IPS-20b (cell line): ENCODE data around the gene SPINK8.
"Not testable (repeated sequence)": the region's sequence is repeated elsewhere in the genome, so short reads cannot be mapped to it uniquely, and the experiment has no call there.

ENCODE experiments used
- H3K27ac ChIP-seq: one replicate; pipeline ENCODE4 v1.5.1; 2013; ENCODE audit warnings: low read length
- H3K27me3 ChIP-seq: 2 replicates; pipeline ENCODE4 v1.6.1; 2013; ENCODE audit warnings: mild to moderate bottlenecking, low read length, inconsistent platforms; ENCODE audit not compliant: insufficient read depth
- H3K36me3 ChIP-seq: 2 replicates; pipeline ENCODE4 v1.6.1; 2013; ENCODE audit warnings: low read depth, mild to moderate bottlenecking, inconsistent platforms, low read length, moderate library complexity; ENCODE audit not compliant: insufficient read depth
- H3K4me1 ChIP-seq: 2 replicates; pipeline ENCODE4 v1.6.1; 2013; ENCODE audit warnings: mild to moderate bottlenecking, control low read depth, inconsistent platforms, low read length, moderate library complexity; ENCODE audit not compliant: insufficient read depth
- H3K4me3 ChIP-seq: 2 replicates; pipeline ENCODE4 v1.5.1; 2013; ENCODE audit warnings: mild to moderate bottlenecking, low read length, inconsistent platforms
- H3K9ac ChIP-seq: 2 replicates; pipeline ENCODE4 v1.6.1; 2013; ENCODE audit warnings: low read depth, mild to moderate bottlenecking, inconsistent platforms, low read length, moderate library complexity
- H3K9me3 ChIP-seq: 2 replicates; pipeline ENCODE4 v1.6.1; 2013; ENCODE audit warnings: mild to moderate bottlenecking, low read depth, low read length, inconsistent platforms; ENCODE audit not compliant: insufficient read depth

The SPINK8 gene

GRCh38 chr3:48352546-48352945 is 19.1 kb upstream of the SPINK8 start:
- no peaks in the 10 kb centered on the region for H3K36me3 ChIP-seq
- no peak overlapping the region for H3K9ac ChIP-seq
- H3K4me3 ChIP-seq, result no peak overlapping the region
- H3K4me1 ChIP-seq, result no peaks in the 10 kb centered on the region
- peaks cover under 1% of the 10 kb centered on the region; the same call in 1 of the 2 replicates for H3K27me3 ChIP-seq
- H3K9me3 ChIP-seq, result no peaks in the 10 kb centered on the region
- H3K27ac ChIP-seq, result no peak overlapping the region

GRCh38 chr3:48347500-48347899 is 14.0 kb upstream of the SPINK8 start:
- Histone ChIP-seq H3K27me3 (peaks cover 13% of the 10 kb centered on the region), H3K9ac (no peak overlapping the region), H3K4me3 (no peak overlapping the region), H3K27ac (no peak overlapping the region), H3K9me3 (no peaks in the 10 kb centered on the region), H3K36me3 (no peaks in the 10 kb centered on the region), H3K4me1 (no peaks in the 10 kb centered on the region)

GRCh38 chr3:48345946-48346572 is 12.6 kb upstream of the SPINK8 start:
- no peak overlapping the region for H3K4me3 ChIP-seq
- peaks cover 13% of the 10 kb centered on the region for H3K27me3 ChIP-seq
- H3K9me3 ChIP-seq, result no peaks in the 10 kb centered on the region
- H3K9ac ChIP-seq, result no peak overlapping the region
- no peaks in the 10 kb centered on the region for H3K36me3 ChIP-seq
- no peak overlapping the region for H3K27ac ChIP-seq
- no peaks in the 10 kb centered on the region for H3K4me1 ChIP-seq

- Histone ChIP-seq H3K9ac (no peak overlapping the region), H3K4me3 (no peak overlapping the region), H3K27me3 (peaks cover 13% of the 10 kb centered on the region), H3K36me3 (no peaks in the 10 kb centered on the region), H3K27ac (no peak overlapping the region), H3K4me1 (no peaks in the 10 kb centered on the region), H3K9me3 (no peaks in the 10 kb centered on the region)
These were observed 11.5 kb upstream of the SPINK8 start for GRCh38 chr3:48344867-48345507.

- H3K9ac ChIP-seq, result no peak overlapping the region
- H3K36me3 ChIP-seq, result no peaks in the 10 kb centered on the region
- H3K27me3 ChIP-seq, result peaks cover 13% of the 10 kb centered on the region
- H3K9me3 ChIP-seq, result no peaks in the 10 kb centered on the region
- no peak overlapping the region for H3K27ac ChIP-seq
- no peaks in the 10 kb centered on the region for H3K4me1 ChIP-seq
- H3K4me3 ChIP-seq, result no peak overlapping the region
These were observed 10.0 kb upstream of the SPINK8 start for GRCh38 chr3:48343432-48343831.

GRCh38 chr3:48338635-48339034 is 5.2 kb upstream of the SPINK8 start:
- Histone ChIP-seq H3K9ac (no peak overlapping the region), H3K27ac (no peak overlapping the region), H3K4me1 (no peaks in the 10 kb centered on the region), H3K4me3 (no peak overlapping the region), H3K36me3 (no peaks in the 10 kb centered on the region), H3K9me3 (no peaks in the 10 kb centered on the region), H3K27me3 (no peaks in the 10 kb centered on the region)

GRCh38 chr3:48337536-48337935 is 4.1 kb upstream of the SPINK8 start:
- not testable (repeated sequence) for H3K4me3 ChIP-seq, H3K9me3 ChIP-seq, H3K4me1 ChIP-seq, H3K9ac ChIP-seq, H3K27me3 ChIP-seq, H3K36me3 ChIP-seq, H3K27ac ChIP-seq

- H3K27ac ChIP-seq, H3K9me3 ChIP-seq, H3K4me1 ChIP-seq, H3K9ac ChIP-seq, H3K4me3 ChIP-seq, H3K27me3 ChIP-seq, H3K36me3 ChIP-seq: not testable (repeated sequence)
These were observed 1.8 kb upstream of the SPINK8 start for GRCh38 chr3:48335286-48335685.

GRCh38 chr3:48334605-48335004 is 1.1 kb upstream of the SPINK8 start:
- Histone ChIP-seq H3K27ac (no peak overlapping the region), H3K36me3 (no peaks in the 10 kb centered on the region), H3K4me3 (no peak overlapping the region), H3K4me1 (no peaks in the 10 kb centered on the region), H3K9me3 (no peaks in the 10 kb centered on the region), H3K27me3 (no peaks in the 10 kb centered on the region), H3K9ac (no peak overlapping the region)

GRCh38 chr3:48331706-48332435 is 1.6 kb downstream of the SPINK8 start:
- not testable (repeated sequence) for H3K9ac ChIP-seq, H3K4me3 ChIP-seq, H3K36me3 ChIP-seq, H3K27ac ChIP-seq, H3K4me1 ChIP-seq, H3K27me3 ChIP-seq, H3K9me3 ChIP-seq

- H3K27ac ChIP-seq, result no peak overlapping the region
- H3K4me1 ChIP-seq, result no peaks in the 10 kb centered on the region
- H3K36me3 ChIP-seq, result no peaks in the 10 kb centered on the region
- H3K9me3 ChIP-seq, result no peaks in the 10 kb centered on the region
- no peak overlapping the region for H3K4me3 ChIP-seq
- H3K9ac ChIP-seq, result no peak overlapping the region
- no peaks in the 10 kb centered on the region for H3K27me3 ChIP-seq
These were observed 12.5 kb downstream of the SPINK8 start for GRCh38 chr3:48320996-48321395.
